ENCODE results near the gene RIPOR2.
A peak's percentile ranks its signal among the peaks of the same experiment; 100 is the strongest.
"Not testable (repeated sequence)": the region's sequence is repeated elsewhere in the genome, so short reads cannot be mapped to it uniquely, and the experiment has no call there.

RIPOR2 gene

GRCh38 chr6:24761851-24762250, 173.9 kb downstream of the RIPOR2 start:
- H3K27ac ChIP-seq, result peak overlapping the region; percentile 73; the same call in 1 of the 2 replicates
- no peak for TF ChIP-seq CTCF (conservative IDR thresholded peaks at IDR 0.05)

GRCh38 chr6:24761193-24761835, 174.4 kb downstream of the RIPOR2 start:
- peak overlapping the region; percentile 73; the same call in 1 of the 2 replicates for H3K27ac ChIP-seq
- TF ChIP-seq CTCF (conservative IDR thresholded peaks at IDR 0.05), result no peak

GRCh38 chr6:24760210-24760609, 175.6 kb downstream of the RIPOR2 start:
- no peak for TF ChIP-seq CTCF (conservative IDR thresholded peaks at IDR 0.05)
- H3K27ac ChIP-seq, result no peak overlapping the region

- no peak for TF ChIP-seq CTCF (conservative IDR thresholded peaks at IDR 0.05)
- no peak overlapping the region for H3K27ac ChIP-seq
Measured at GRCh38 chr6:24759718-24760117, 176.0 kb downstream of the RIPOR2 start.

- no peak for TF ChIP-seq CTCF (conservative IDR thresholded peaks at IDR 0.05)
- no peak overlapping the region for H3K27ac ChIP-seq
Measured at GRCh38 chr6:24757611-24758010, 178.1 kb downstream of the RIPOR2 start.

- no peak overlapping the region for H3K27ac ChIP-seq
- no peak for TF ChIP-seq CTCF (conservative IDR thresholded peaks at IDR 0.05)
Measured at GRCh38 chr6:24755279-24755678, 180.5 kb downstream of the RIPOR2 start.

- not testable (repeated sequence) for H3K27ac ChIP-seq
Measured at GRCh38 chr6:24754378-24754777, 181.4 kb downstream of the RIPOR2 start.

All from VCaP (cell line).